ENCODE results near the gene RFNG.

DNA sequence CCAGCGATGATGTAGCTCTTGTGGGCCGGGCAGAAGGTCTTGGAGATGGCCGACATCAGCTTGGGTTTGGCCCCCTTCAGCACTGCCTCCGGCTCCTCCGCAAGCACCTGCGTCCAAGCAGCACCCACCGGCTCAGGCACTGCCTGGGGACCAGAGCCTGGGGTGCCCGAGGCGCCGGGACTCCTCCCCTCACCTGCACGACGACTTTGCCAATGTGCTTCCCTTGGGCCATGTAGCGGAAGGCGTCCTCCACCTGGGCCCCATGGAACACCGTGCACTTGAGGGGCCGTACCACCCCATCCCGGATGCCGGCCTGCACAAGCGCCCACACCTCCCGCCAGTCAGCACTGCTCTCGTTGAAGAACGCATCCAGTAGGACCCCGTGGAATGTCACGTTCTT, 31.4 kb upstream of the RFNG start:
- no peak for TF ChIP-seq CTCF (conservative IDR thresholded peaks at IDR 0.05)
- TF ChIP-seq EZH2 (IDR thresholded peaks at IDR 0.05; ENCODE audit: low read depth) = no peak

Data from PC-9 (cell line).